Fibroblast of lung (primary cell): Measurements from ENCODE around the gene LHX4. TPM values are rescaled to one million over a fixed set of nuclear protein-coding genes. Genes with fewer than 3 reads are reported as not detected.

Experiments used
- DNase-seq, 2 donors: peaks; one replicate each; pipeline versions ENCODE4 v3.0.0 to v3.0.0-alpha.2; 2010; ENCODE audit warnings: low read depth in 2 of 2
- H2AFZ ChIP-seq: 2 replicates; pipeline ENCODE4 v1.5.1; 2012; ENCODE audit warnings: low read length, control low read depth, inconsistent platforms
- H3K27ac ChIP-seq: 2 replicates; pipeline ENCODE4 v1.5.1; 2011; ENCODE audit warnings: low read length, control low read depth; ENCODE audit not compliant: insufficient read depth
- H3K27me3 ChIP-seq: 2 replicates; pipeline ENCODE4 v1.5.1; 2011; ENCODE audit warnings: mild to moderate bottlenecking, low read length; ENCODE audit not compliant: control insufficient read depth, insufficient read depth
- H3K36me3 ChIP-seq: 2 replicates; pipeline ENCODE4 v1.5.1; 2011; ENCODE audit warnings: low read length; ENCODE audit not compliant: control insufficient read depth, insufficient read depth
- H3K4me1 ChIP-seq: 2 replicates; pipeline ENCODE4 v1.5.1; 2011; ENCODE audit warnings: low read length; ENCODE audit not compliant: control insufficient read depth, insufficient read depth; ENCODE audit errors: extremely low read depth
- H3K4me2 ChIP-seq: 2 replicates; pipeline ENCODE4 v1.5.1; 2011; ENCODE audit warnings: low read length, control low read depth; ENCODE audit not compliant: insufficient read depth; ENCODE audit errors: extremely low read depth
- H3K4me3 ChIP-seq, 4 experiments: fragments of 200-600 bp in 1 of 4; sonication (generic) in 1 of 4; replicated peaks in 1 of 4; 2 replicates each; pipeline ENCODE4 v1.5.1; 2011 to 2016; ENCODE audit warnings: low read length in 4 of 4, low read depth in 3 of 4, mild to moderate bottlenecking in 3 of 4, control low read depth in 2 of 4, inconsistent platforms in 1 of 4, mixed read lengths in 1 of 4; ENCODE audit not compliant: insufficient read depth in 1 of 4; ENCODE audit errors: control extremely low read depth in 1 of 4
- H3K79me2 ChIP-seq: 2 replicates; pipeline ENCODE4 v1.5.1; 2012; ENCODE audit warnings: mild to moderate bottlenecking, low read length, inconsistent platforms; ENCODE audit not compliant: control insufficient read depth, insufficient read depth
- H3K9ac ChIP-seq: 2 replicates; pipeline ENCODE4 v1.5.1; 2011; ENCODE audit warnings: mild to moderate bottlenecking, low read length, control low read depth; ENCODE audit not compliant: insufficient read depth
- H3K9me3 ChIP-seq: 2 replicates; pipeline ENCODE4 v1.5.1; 2012; ENCODE audit warnings: low read depth, low read length; ENCODE audit not compliant: control insufficient read depth, insufficient read depth
- H4K20me1 ChIP-seq: 2 replicates; pipeline ENCODE4 v1.5.1; 2011; ENCODE audit warnings: low read length; ENCODE audit not compliant: control insufficient read depth, insufficient read depth; ENCODE audit errors: extremely low read depth
- EZH2 ChIP-seq: IDR thresholded peaks from 2 replicates; pipeline ENCODE4 v1.5.1; 2012; ENCODE audit warnings: low read length, control low read depth, mild to moderate bottlenecking; ENCODE audit errors: missing control alignments
- polyA plus RNA-seq, 2 donors: library from polyadenylated mRNA; depleted of rRNA in 1 of 2; stranded (reverse) in 1 of 2; unstranded in 1 of 2; fragments of >200 nt; gene quantifications; 2 replicates each; pipeline ENCODE4 v1.2.1, GENCODE V29; 2011 to 2012; ENCODE audit warnings: missing spikeins in 1 of 2
- total RNA-seq: library from RNA; depleted of rRNA; stranded (reverse); fragments of >200 nt; gene quantifications from 2 replicates; pipeline ENCODE4 v1.2.1, GENCODE V29; 2014
- TF ChIP-seq, protein P1 (sequence below), 2 donors: IDR thresholded peaks in 1 of 2; conservative IDR thresholded peaks in 1 of 2; 1 replicate in 1 of 2; 2 replicates in 1 of 2; pipeline ENCODE4 v1.5.1; 2011 to 2012; ENCODE audit warnings: low read length in 2 of 2, control low read depth in 1 of 2, inconsistent platforms in 1 of 2, low read depth in 1 of 2, mild to moderate bottlenecking in 1 of 2

Gene LHX4
- total and polyA plus RNA-seq, 2 donors (not counting 1 experiment from before 2014, with no cell fraction given): 0.03 to 0.33 TPM

DNA sequence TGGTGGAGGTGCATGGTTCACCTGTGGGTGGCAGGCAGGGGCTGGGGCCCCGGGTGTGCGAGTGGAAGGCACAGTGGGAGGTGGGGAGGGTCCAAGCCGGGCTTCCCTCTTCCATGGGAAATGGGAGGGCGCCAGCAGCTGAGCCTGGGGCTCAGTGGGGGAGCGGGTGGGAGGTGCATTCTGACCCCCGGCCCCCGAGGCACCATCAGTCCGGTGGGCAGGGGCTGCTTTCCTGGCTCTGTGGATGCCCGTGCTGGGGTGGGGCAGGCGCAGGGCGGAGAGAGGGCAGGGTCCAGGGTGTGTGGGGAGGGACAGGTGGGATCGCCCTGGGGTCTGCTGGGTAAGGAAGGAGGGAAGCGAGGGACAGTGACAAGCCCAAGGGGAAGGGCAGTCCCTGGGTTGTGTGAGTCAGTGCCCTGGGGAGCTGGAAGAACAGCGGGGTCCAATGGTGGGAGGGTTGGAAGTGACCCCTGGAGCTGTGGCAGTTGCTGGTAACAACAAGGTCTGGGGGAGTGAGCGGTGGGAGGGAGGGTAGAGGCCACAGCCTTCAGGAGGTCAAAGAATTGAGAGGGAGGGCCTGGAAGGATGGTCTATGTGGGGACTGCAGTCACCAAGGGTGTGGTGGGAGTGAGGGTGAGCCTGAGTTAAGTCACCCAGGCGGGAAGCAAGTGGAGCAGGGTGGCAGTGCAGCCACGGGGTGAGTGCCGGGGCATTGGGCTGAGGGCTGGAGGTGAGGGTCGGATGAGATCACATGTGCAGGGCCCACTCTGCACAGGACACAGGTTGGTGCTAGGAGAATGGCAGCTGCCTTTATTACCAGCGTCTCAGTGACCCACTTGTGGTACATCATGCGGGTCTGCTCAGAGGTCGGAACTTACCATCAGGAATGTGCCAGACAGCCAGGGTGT, 29.6 kb downstream of the LHX4 start:
- no peak overlapping the region for H3K4me2 ChIP-seq
- TF ChIP-seq, protein P1, sequence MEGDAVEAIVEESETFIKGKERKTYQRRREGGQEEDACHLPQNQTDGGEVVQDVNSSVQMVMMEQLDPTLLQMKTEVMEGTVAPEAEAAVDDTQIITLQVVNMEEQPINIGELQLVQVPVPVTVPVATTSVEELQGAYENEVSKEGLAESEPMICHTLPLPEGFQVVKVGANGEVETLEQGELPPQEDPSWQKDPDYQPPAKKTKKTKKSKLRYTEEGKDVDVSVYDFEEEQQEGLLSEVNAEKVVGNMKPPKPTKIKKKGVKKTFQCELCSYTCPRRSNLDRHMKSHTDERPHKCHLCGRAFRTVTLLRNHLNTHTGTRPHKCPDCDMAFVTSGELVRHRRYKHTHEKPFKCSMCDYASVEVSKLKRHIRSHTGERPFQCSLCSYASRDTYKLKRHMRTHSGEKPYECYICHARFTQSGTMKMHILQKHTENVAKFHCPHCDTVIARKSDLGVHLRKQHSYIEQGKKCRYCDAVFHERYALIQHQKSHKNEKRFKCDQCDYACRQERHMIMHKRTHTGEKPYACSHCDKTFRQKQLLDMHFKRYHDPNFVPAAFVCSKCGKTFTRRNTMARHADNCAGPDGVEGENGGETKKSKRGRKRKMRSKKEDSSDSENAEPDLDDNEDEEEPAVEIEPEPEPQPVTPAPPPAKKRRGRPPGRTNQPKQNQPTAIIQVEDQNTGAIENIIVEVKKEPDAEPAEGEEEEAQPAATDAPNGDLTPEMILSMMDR (conservative IDR thresholded peaks at IDR 0.05 in 1 of 2, IDR thresholded peaks at IDR 0.05 in 1 of 2; ENCODE audit: low read depth in 1 of 2, low read length in 2 of 2): no peak
- TF ChIP-seq EZH2: peak; percentile 19
- DNase-seq: no peak
- H3K27ac ChIP-seq: no peak overlapping the region
- H3K27me3 ChIP-seq: peaks cover 13% of the 10 kb centered on the region
- H3K9ac ChIP-seq: no peak overlapping the region
- no peaks in the 10 kb centered on the region for H3K9me3 ChIP-seq
- no peak overlapping the region for H2AFZ ChIP-seq
- H3K36me3 ChIP-seq: no peaks in the 10 kb centered on the region
- no peaks in the 10 kb centered on the region for H3K4me1 ChIP-seq
- no peaks in the 10 kb centered on the region for H4K20me1 ChIP-seq
- no peak overlapping the region for H3K4me3 ChIP-seq
- H3K79me2 ChIP-seq: no peaks in the 10 kb centered on the region

DNA sequence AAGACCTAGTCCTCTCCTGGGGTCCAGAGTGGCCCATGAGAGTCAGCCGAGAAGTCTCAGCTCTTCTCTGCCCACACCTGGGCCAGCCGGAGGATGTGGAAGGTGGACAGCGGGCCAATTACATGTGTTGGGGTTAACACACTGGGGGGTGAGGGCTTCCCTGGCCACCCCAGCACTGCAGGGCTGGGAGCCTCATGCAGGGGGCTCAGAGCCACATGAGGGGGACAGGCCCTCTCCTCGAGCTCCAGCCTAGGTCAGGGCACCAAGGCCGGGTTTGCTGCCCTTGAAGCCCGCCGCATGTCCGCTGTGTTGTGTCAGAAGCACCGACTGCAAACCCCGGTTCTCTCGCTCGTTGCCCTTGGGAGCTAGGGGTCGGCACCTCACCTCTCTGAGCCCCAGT, 30.5 kb downstream of the LHX4 start:
- Histone ChIP-seq H3K4me1 (no peaks in the 10 kb centered on the region), H2AFZ (no peak overlapping the region), H3K79me2 (no peaks in the 10 kb centered on the region), H3K27ac (no peak overlapping the region), H3K4me2 (no peak overlapping the region), H3K4me3 (no peak overlapping the region), H3K27me3 (peaks cover 13% of the 10 kb centered on the region), H3K9ac (no peak overlapping the region), H3K36me3 (no peaks in the 10 kb centered on the region), H3K9me3 (no peaks in the 10 kb centered on the region), H4K20me1 (no peaks in the 10 kb centered on the region)
- TF ChIP-seq, protein P1 (conservative IDR thresholded peaks at IDR 0.05 in 1 of 2, IDR thresholded peaks at IDR 0.05 in 1 of 2; ENCODE audit: low read depth in 1 of 2, low read length in 2 of 2): no peak
- no peak for TF ChIP-seq EZH2
- DNase-seq: no peak

DNA sequence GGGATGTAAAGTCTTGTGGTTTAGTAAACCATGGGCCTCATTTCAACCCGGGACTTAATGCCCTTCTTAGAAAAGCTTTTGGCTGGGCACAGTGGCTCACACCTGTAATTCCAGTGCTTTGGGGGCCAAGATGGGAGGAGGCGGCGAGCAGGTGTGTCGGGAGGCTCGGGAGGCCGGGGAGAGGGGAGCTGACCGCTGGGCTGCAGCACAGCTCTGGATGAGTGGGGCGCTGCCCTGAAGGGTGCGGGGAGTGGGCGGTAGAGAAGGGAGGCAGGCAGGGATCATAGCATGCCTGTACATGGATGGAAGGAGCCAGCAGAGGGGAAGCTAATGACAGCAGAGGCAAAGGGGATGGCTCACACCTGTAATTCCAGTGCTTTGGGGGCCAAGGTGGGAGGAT, 31.0 kb downstream of the LHX4 start:
- Histone ChIP-seq H3K79me2 (no peaks in the 10 kb centered on the region), H3K4me3 (no peak overlapping the region), H3K9ac (no peak overlapping the region), H3K9me3 (no peaks in the 10 kb centered on the region), H3K27ac (no peak overlapping the region), H3K27me3 (peaks cover 13% of the 10 kb centered on the region), H3K4me2 (no peak overlapping the region), H3K4me1 (no peaks in the 10 kb centered on the region), H3K36me3 (no peaks in the 10 kb centered on the region), H2AFZ (no peak overlapping the region), H4K20me1 (no peaks in the 10 kb centered on the region)
- no peak for TF ChIP-seq EZH2
- TF ChIP-seq, protein P1 (conservative IDR thresholded peaks at IDR 0.05 in 1 of 2, IDR thresholded peaks at IDR 0.05 in 1 of 2; ENCODE audit: low read depth in 1 of 2, low read length in 2 of 2): no peak
- no peak for DNase-seq
